ENCODE data around the gene PAX3. TPM values are rescaled to one million over a fixed set of nuclear protein-coding genes. Genes with fewer than 3 reads are reported as not detected.

Gene PAX3
- total and polyA plus RNA-seq, 2 experiments from 2014 or later, result 8.0 to 19.3 TPM

- Histone ChIP-seq H3K4me3 (no peak overlapping the region), H3K27me3 (no peaks in the 10 kb centered on the region), H3K4me1 (ENCODE audit: low read depth) (no peaks in the 10 kb centered on the region), H3K36me3 (no peaks in the 10 kb centered on the region), H3K27ac (no peak overlapping the region), H3K9me3 (ENCODE audit: low read depth) (no peaks in the 10 kb centered on the region)
- TF ChIP-seq, protein P1, sequence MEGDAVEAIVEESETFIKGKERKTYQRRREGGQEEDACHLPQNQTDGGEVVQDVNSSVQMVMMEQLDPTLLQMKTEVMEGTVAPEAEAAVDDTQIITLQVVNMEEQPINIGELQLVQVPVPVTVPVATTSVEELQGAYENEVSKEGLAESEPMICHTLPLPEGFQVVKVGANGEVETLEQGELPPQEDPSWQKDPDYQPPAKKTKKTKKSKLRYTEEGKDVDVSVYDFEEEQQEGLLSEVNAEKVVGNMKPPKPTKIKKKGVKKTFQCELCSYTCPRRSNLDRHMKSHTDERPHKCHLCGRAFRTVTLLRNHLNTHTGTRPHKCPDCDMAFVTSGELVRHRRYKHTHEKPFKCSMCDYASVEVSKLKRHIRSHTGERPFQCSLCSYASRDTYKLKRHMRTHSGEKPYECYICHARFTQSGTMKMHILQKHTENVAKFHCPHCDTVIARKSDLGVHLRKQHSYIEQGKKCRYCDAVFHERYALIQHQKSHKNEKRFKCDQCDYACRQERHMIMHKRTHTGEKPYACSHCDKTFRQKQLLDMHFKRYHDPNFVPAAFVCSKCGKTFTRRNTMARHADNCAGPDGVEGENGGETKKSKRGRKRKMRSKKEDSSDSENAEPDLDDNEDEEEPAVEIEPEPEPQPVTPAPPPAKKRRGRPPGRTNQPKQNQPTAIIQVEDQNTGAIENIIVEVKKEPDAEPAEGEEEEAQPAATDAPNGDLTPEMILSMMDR (IDR thresholded peaks at IDR 0.05; ENCODE audit: low read depth, low read length), result no peak
- no peak for DNase-seq (ENCODE audit: low read depth in 1 of 2, low spot score in 1 of 2)
These were observed 26.9 kb downstream of the PAX3 start for GRCh38 chr2:222271854-222272253.

- DNase-seq (ENCODE audit: low read depth in 1 of 2, low spot score in 1 of 2), result no peak
- Histone ChIP-seq H3K36me3 (no peaks in the 10 kb centered on the region), H3K4me3 (no peak overlapping the region), H3K9me3 (ENCODE audit: low read depth) (no peaks in the 10 kb centered on the region), H3K27ac (no peak overlapping the region), H3K4me1 (ENCODE audit: low read depth) (no peaks in the 10 kb centered on the region), H3K27me3 (no peaks in the 10 kb centered on the region)
- TF ChIP-seq, protein P1 (IDR thresholded peaks at IDR 0.05; ENCODE audit: low read depth, low read length), result no peak
These were observed 28.4 kb downstream of the PAX3 start for GRCh38 chr2:222270396-222270795.

GRCh38 chr2:222269132-222269531 is 29.7 kb downstream of the PAX3 start:
- Histone ChIP-seq H3K27me3 (no peaks in the 10 kb centered on the region), H3K27ac (no peak overlapping the region), H3K9me3 (ENCODE audit: low read depth) (no peaks in the 10 kb centered on the region), H3K4me1 (ENCODE audit: low read depth) (no peaks in the 10 kb centered on the region), H3K36me3 (no peaks in the 10 kb centered on the region), H3K4me3 (no peak overlapping the region)
- no peak for DNase-seq (ENCODE audit: low read depth in 1 of 2, low spot score in 1 of 2)
- TF ChIP-seq, protein P1 (IDR thresholded peaks at IDR 0.05; ENCODE audit: low read depth, low read length), result no peak

- TF ChIP-seq, protein P1 (IDR thresholded peaks at IDR 0.05; ENCODE audit: low read depth, low read length), result no peak
These were observed 30.3 kb downstream of the PAX3 start for GRCh38 chr2:222268311-222268990.

DNA sequence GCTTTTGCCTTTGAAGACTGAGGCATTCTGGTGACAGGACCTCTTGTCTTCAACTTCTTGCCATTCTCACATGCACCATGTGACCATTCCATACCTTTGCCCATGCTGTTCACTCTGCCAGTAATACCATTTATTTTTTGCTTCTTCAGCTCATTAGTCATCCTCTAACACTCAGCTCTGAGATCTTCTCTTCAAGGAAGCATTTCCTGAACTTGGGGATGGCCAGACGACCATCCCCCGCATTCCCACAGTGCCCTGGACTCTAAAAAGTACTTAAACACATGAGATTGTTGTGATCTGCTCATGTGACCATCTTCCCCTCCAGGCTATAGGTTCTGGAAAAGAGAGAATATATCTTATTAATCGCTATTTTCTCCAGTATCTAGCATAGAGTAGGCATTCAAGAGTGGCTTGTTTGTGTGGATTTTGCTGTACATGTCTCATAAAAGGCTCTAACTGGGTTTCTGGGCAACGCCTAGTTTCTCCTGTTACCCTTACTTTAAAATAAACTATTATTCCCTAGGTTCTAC is 33.9 kb downstream of the PAX3 start:
- Histone ChIP-seq H3K9me3 (ENCODE audit: low read depth) (no peaks in the 10 kb centered on the region), H3K27me3 (no peaks in the 10 kb centered on the region), H3K4me1 (ENCODE audit: low read depth) (no peaks in the 10 kb centered on the region), H3K4me3 (no peak overlapping the region), H3K36me3 (no peaks in the 10 kb centered on the region), H3K27ac (no peak overlapping the region)
- DNase-seq (ENCODE audit: low read depth in 1 of 2, low spot score in 1 of 2), result no peak
- TF ChIP-seq, protein P1 (IDR thresholded peaks at IDR 0.05; ENCODE audit: low read depth, low read length), result no peak

More at GRCh38 chr2:222268311-222268990, 30.3 kb downstream of the PAX3 start:
- Histone ChIP-seq H3K36me3 (no peaks in the 10 kb centered on the region), H3K4me3 (no peak overlapping the region), H3K27me3 (no peaks in the 10 kb centered on the region), H3K4me1 (ENCODE audit: low read depth) (no peaks in the 10 kb centered on the region), H3K27ac (no peak overlapping the region), H3K9me3 (ENCODE audit: low read depth) (no peaks in the 10 kb centered on the region)
- no peak for DNase-seq (ENCODE audit: low read depth in 1 of 2, low spot score in 1 of 2)

Data from cardiac muscle cell (in vitro differentiated cells and primary cell).